GM23338 (cell line): ENCODE data around the gene RAD9B.

Source experiments
- EZH2 ChIP-seq: fragments of 200-600 bp; sonication (generic); IDR thresholded peaks from one replicate; pipeline ENCODE4 v1.8.0; 2017; ENCODE audit warnings: antibody characterized with exemption, mild to moderate bottlenecking, low read depth; ENCODE audit not compliant: unreplicated experiment
- EZH2phosphoT487 ChIP-seq: fragments of 200-600 bp; sonication (generic); IDR thresholded peaks from one replicate; pipeline ENCODE4 v1.8.1; 2018; ENCODE audit warnings: antibody characterized with exemption; ENCODE audit not compliant: unreplicated experiment
- JUNB ChIP-seq: IDR thresholded peaks from one replicate; pipeline ENCODE4 v1.6.1; 2016; ENCODE audit warnings: antibody characterized with exemption; ENCODE audit not compliant: unreplicated experiment
- NANOG ChIP-seq: IDR thresholded peaks from 2 replicates; pipeline ENCODE4 v1.6.1; 2016; ENCODE audit warnings: antibody characterized with exemption, borderline replicate concordance
- POLR2AphosphoS5 ChIP-seq: IDR thresholded peaks from 2 replicates; pipeline ENCODE4 v1.6.1; 2016; ENCODE audit warnings: antibody characterized with exemption, low read depth
- STAT1 ChIP-seq: IDR thresholded peaks from one replicate; pipeline ENCODE4 v1.6.1; 2016; ENCODE audit warnings: antibody characterized with exemption; ENCODE audit not compliant: unreplicated experiment
- ZNF114 ChIP-seq: fragments of 250-450 bp; sonication (Bioruptor Pico); IDR thresholded peaks from 2 replicates; pipeline ENCODE4 v1.5.0; 2020; ENCODE audit warnings: mild to moderate bottlenecking, moderate library complexity
- TF ChIP-seq, protein P1 (sequence below), 2 experiments: fragments of 200-600 bp in 1 of 2; sonication (generic) in 1 of 2; conservative IDR thresholded peaks; 2 replicates each; pipeline versions ENCODE4 v1.5.1 to v1.6.1; 2016 to 2017; ENCODE audit warnings: antibody characterized with exemption in 2 of 2, low read depth in 2 of 2, mild to moderate bottlenecking in 2 of 2, moderate library complexity in 1 of 2
- TF ChIP-seq, protein P2 (sequence below): IDR thresholded peaks from one replicate; pipeline ENCODE4 v1.6.1; 2018; ENCODE audit warnings: antibody characterized with exemption; ENCODE audit not compliant: unreplicated experiment

DNA sequence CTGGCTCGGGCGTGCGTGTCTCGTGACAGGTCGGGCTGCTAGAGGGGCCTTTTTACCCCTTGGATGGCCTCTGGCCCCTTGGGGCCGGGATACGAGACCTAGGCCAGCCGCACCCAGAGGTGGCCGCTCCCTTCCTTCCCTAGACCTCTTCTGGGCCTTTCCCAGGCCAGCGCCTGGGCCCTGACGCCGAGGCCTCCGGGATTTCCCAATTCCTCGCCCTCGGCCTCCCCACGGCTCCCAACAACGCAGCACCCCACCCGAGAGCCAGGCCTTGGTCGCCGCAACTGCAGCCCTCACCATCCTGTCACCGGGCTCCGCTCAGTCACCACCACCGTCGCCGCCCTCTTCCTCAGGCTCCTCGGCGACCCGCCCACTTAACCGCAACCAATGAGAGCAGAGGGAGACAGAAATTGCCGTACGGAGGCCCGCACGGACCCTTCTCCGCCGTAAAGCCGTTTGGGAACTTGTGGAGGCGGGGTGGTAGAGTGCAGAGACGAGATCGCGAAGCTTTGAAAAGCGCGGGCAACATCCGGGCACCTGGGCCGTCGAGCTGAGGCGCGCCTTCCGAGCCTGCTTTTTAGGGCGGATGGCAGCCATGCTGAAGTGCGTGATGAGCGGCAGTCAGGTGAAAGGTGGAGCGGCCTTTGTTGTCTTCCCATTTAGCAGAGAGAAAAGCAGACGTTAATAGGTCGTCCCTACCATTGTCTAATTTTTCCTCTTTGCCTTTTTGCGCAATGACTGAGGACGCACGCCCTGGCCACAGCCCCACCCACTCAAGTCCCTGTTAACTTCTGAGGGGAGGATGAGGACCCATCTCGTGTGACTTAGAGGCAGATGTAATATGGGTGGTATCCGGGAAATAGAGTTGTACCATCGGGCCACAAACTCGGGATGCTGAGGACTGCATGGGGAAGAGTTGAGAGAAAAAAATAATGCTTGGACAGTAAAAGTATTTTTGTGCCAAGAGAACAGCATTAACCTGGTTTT lies at the start of gene RAD9B, which contains the start of gene VPS29:
- TF ChIP-seq, protein P1, sequence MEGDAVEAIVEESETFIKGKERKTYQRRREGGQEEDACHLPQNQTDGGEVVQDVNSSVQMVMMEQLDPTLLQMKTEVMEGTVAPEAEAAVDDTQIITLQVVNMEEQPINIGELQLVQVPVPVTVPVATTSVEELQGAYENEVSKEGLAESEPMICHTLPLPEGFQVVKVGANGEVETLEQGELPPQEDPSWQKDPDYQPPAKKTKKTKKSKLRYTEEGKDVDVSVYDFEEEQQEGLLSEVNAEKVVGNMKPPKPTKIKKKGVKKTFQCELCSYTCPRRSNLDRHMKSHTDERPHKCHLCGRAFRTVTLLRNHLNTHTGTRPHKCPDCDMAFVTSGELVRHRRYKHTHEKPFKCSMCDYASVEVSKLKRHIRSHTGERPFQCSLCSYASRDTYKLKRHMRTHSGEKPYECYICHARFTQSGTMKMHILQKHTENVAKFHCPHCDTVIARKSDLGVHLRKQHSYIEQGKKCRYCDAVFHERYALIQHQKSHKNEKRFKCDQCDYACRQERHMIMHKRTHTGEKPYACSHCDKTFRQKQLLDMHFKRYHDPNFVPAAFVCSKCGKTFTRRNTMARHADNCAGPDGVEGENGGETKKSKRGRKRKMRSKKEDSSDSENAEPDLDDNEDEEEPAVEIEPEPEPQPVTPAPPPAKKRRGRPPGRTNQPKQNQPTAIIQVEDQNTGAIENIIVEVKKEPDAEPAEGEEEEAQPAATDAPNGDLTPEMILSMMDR (conservative IDR thresholded peaks at IDR 0.05; ENCODE audit: low read depth in 2 of 2): no peak
- TF ChIP-seq, protein P2, sequence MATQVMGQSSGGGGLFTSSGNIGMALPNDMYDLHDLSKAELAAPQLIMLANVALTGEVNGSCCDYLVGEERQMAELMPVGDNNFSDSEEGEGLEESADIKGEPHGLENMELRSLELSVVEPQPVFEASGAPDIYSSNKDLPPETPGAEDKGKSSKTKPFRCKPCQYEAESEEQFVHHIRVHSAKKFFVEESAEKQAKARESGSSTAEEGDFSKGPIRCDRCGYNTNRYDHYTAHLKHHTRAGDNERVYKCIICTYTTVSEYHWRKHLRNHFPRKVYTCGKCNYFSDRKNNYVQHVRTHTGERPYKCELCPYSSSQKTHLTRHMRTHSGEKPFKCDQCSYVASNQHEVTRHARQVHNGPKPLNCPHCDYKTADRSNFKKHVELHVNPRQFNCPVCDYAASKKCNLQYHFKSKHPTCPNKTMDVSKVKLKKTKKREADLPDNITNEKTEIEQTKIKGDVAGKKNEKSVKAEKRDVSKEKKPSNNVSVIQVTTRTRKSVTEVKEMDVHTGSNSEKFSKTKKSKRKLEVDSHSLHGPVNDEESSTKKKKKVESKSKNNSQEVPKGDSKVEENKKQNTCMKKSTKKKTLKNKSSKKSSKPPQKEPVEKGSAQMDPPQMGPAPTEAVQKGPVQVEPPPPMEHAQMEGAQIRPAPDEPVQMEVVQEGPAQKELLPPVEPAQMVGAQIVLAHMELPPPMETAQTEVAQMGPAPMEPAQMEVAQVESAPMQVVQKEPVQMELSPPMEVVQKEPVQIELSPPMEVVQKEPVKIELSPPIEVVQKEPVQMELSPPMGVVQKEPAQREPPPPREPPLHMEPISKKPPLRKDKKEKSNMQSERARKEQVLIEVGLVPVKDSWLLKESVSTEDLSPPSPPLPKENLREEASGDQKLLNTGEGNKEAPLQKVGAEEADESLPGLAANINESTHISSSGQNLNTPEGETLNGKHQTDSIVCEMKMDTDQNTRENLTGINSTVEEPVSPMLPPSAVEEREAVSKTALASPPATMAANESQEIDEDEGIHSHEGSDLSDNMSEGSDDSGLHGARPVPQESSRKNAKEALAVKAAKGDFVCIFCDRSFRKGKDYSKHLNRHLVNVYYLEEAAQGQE: no peak
- TF ChIP-seq POLR2AphosphoS5 (peak; percentile 88), EZH2phosphoT487 (no peak), STAT1 (no peak), EZH2 (no peak), JUNB (no peak), ZNF114 (CRISPR knock-in tag) (peak; percentile 68; the same call in 1 of the 2 replicates), NANOG (no peak; the same call in 1 of the 2 replicates)
